T-cell (primary cell): ENCODE results near the gene IWS1. TPM values are rescaled to one million over a fixed set of nuclear protein-coding genes. Genes with fewer than 3 reads are reported as not detected.
A peak's percentile ranks its signal among the peaks of the same experiment; 100 is the strongest.

ENCODE experiments used
- ATAC-seq, 4 experiments: fragments of 200-7000 bp in 3 of 4; fragments of 150-1000 bp in 1 of 4; cut with Tn5 transposase; replicated peaks in 1 of 4; 1 replicate in 3 of 4; 2 replicates in 1 of 4; pipeline ENCODE4 v1.10.0; 2021; ENCODE audit warnings: moderate library complexity in 3 of 4, mild to moderate bottlenecking in 2 of 4, moderate number of reproducible peaks in 1 of 4
- CTCF ChIA-PET, 2 donors: fragments of 300-600 bp; sonication (Branson Sonifier 250); formaldehyde crosslinking; loops; one replicate each; lab custom pipeline; 2022; ENCODE audit warnings: antibody characterized with exemption in 2 of 2; lab: Charles Lee
- POLR2A ChIA-PET, 2 donors: fragments of 300-600 bp; sonication (Branson Sonifier 250); formaldehyde crosslinking; loops; one replicate each; lab custom pipeline; 2022; ENCODE audit warnings: antibody characterized with exemption in 2 of 2; lab: Charles Lee
- DNase-seq, 35 experiments: peaks; one replicate each; pipeline versions ENCODE4 v3.0.0 to v3.0.0-alpha.2; 2013 to 2023
- H3K27ac ChIP-seq: one replicate; pipeline ENCODE4 v1.5.1; 2013; ENCODE audit warnings: low read length
- H3K27me3 ChIP-seq, 2 experiments: replicated peaks in 1 of 2; 1 replicate in 1 of 2; 2 replicates in 1 of 2; pipeline versions ENCODE4 v1.6.1 to v1.7.0; 2013; ENCODE audit warnings: low read length in 1 of 2, mixed read lengths in 1 of 2; ENCODE audit not compliant: control insufficient read depth in 2 of 2, insufficient read depth in 2 of 2; ENCODE audit errors: extremely low read depth in 1 of 2
- H3K36me3 ChIP-seq, 2 donors: 1 replicate in 1 of 2; 2 replicates in 1 of 2; pipeline versions ENCODE4 v1.6.1 to v1.7.0; 2013; ENCODE audit warnings: low read length in 1 of 2; ENCODE audit not compliant: control insufficient read depth in 2 of 2, insufficient read depth in 1 of 2; ENCODE audit errors: extremely low read depth in 1 of 2
- H3K4me1 ChIP-seq, 2 experiments: 1 replicate in 1 of 2; 2 replicates in 1 of 2; pipeline versions ENCODE4 v1.6.1 to v1.7.0; 2013; ENCODE audit warnings: low read length in 2 of 2, mixed read lengths in 1 of 2; ENCODE audit not compliant: insufficient read depth in 2 of 2, control insufficient read depth in 1 of 2; ENCODE audit errors: extremely low read depth in 1 of 2
- H3K4me3 ChIP-seq, 2 donors: 1 replicate in 1 of 2; 2 replicates in 1 of 2; pipeline versions ENCODE4 v1.5.1 to v1.7.0; 2013; ENCODE audit warnings: mild to moderate bottlenecking in 2 of 2, low read length in 1 of 2, moderate library complexity in 1 of 2; ENCODE audit not compliant: control insufficient read depth in 1 of 2; ENCODE audit errors: extremely low read depth in 1 of 2
- H3K9me3 ChIP-seq: 2 replicates; pipeline ENCODE4 v1.7.0; 2013
- H3K27ac Mint-ChIP-seq, 2 donors: one replicate each; pipeline ENCODE4 v1.8.0; 2020 to 2021; ENCODE audit warnings: mild to moderate bottlenecking in 2 of 2, mixed read lengths in 2 of 2
- H3K27me3 Mint-ChIP-seq, 2 donors: one replicate each; pipeline ENCODE4 v1.8.0; 2021 to 2022; ENCODE audit warnings: mixed read lengths in 2 of 2
- H3K36me3 Mint-ChIP-seq: one replicate; pipeline ENCODE4 v1.8.0; 2021; ENCODE audit warnings: mixed read lengths
- H3K4me1 Mint-ChIP-seq, 3 donors: one replicate each; pipeline ENCODE4 v1.8.0; 2020 to 2022; ENCODE audit warnings: mixed read lengths in 3 of 3, mild to moderate bottlenecking in 1 of 3
- H3K4me3 Mint-ChIP-seq, 3 donors: one replicate each; pipeline ENCODE4 v1.8.0; 2020 to 2022; ENCODE audit warnings: mild to moderate bottlenecking in 3 of 3, mixed read lengths in 3 of 3, moderate library complexity in 3 of 3
- H3K9me3 Mint-ChIP-seq, 3 donors: one replicate each; pipeline ENCODE4 v1.8.0; 2020 to 2022; ENCODE audit warnings: mixed read lengths in 3 of 3
- WGBS: methylation state at CpG from one replicate; pipeline ENCODE4 v1.1.5; 2013; ENCODE audit warnings: missing lambda C conversion rate; ENCODE audit not compliant: insufficient coverage; 5-methylcytosine and 5-hydroxymethylcytosine counted together
- total RNA-seq, 35 experiments: library from RNA in 6 of 35; stranded (reverse) in 6 of 35; fragments of 120-200 nt in 1 of 35; gene quantifications; one replicate each; pipeline versions ENCODE4 v1.2.1 to v1.2.4 and lab custom pipeline; 2013 to 2026

The IWS1 gene
- total RNA-seq (10 to 100 TPM; 20.8 to 47.1 (median 42.6) TPM), total RNA-seq (lab: John Stamatoyannopoulos, UW) (39.9 to 154 (median 87.2) reads per million in 29 experiments)
- total RNA-seq (2013): 41.3 TPM

GRCh38 chr2:127526132-127527000 lies at the start of gene IWS1:
IWS1 (minus strand) TSS chr2:127526489; CDS start chr2:127526208, 281 bp downstream.
- peak within 1 kb of the TSS; percentile 86 to 95 (median 94) for H3K4me3 Mint-ChIP-seq
- H3K9me3 Mint-ChIP-seq: peaks cover 0 to 6% (median 4%) of the 10 kb centered on the region in 3 donors
- CTCF ChIA-PET: interaction anchor here in 1 of 2 donors (0.7 to 1.3 kb wide), 4 partner anchors 19 to 764 kb away, joined by 3 read pairs; no protein-coding TSS in a partner anchor
- H3K36me3 Mint-ChIP-seq: peaks cover 12% of the 10 kb centered on the region
- peaks cover 39 to 48% (median 47%) of the 10 kb centered on the region in 3 donors for H3K4me1 Mint-ChIP-seq
- peak within 1 kb of the TSS; percentile 91 to 98 for H3K27ac Mint-ChIP-seq
- DNase-seq: peak; percentile 79 to 97 (median 89)
- peak; percentile 92 to 95 (median 94) for ATAC-seq
- peaks cover 6 to 23% of the 10 kb centered on the region in 2 experiments for H3K4me1 ChIP-seq
- H3K4me3 ChIP-seq: peak within 1 kb of the TSS; percentile 91 to 93
- POLR2A ChIA-PET: interaction anchor here (0.7 to 1.1 kb wide), 4 partner anchors 19 to 501 kb away, joined by 3 to 4 read pairs (median 3); partner anchors contain the start of genes SAP130 (in 1 of the 2) and SFT2D3 (in 1 of the 2)
- H3K27me3 Mint-ChIP-seq: no peaks in the 10 kb centered on the region
- H3K36me3 ChIP-seq: peaks cover 0 to 22% of the 10 kb centered on the region in 2 donors
- under 1% methylated on average over 62 of the region's 70 CpGs for WGBS
- no peaks in the 10 kb centered on the region for H3K27me3 ChIP-seq
- H3K9me3 ChIP-seq: no peaks in the 10 kb centered on the region
- H3K27ac ChIP-seq: peak within 1 kb of the TSS; percentile 92

- WGBS: 58% methylated on average over 9 of the region's 11 CpGs
- H3K9me3 ChIP-seq: no peaks in the 10 kb centered on the region
- ChIA-PET POLR2A (interaction anchor here in 1 of 2 donors (0.6 kb wide), 1 partner anchor 650 kb away, joined by 5 read pairs; no protein-coding TSS in a partner anchor), CTCF (no interaction called here)
- ATAC-seq (no peak), DNase-seq (peak in 2 of 35 experiments; percentile 1 to 6)
- Mint-ChIP-seq H3K27ac (peak overlapping the region; percentile 1 to 55), H3K4me1 (peaks cover 14 to 23% (median 20%) of the 10 kb centered on the region in 3 donors), H3K27me3 (peaks cover 0 to 2% of the 10 kb centered on the region in 2 donors), H3K36me3 (no peaks in the 10 kb centered on the region), H3K4me3 (peak overlapping the region in 1 of 3 donors; percentile 36), H3K9me3 (no peaks in the 10 kb centered on the region)
- H3K27me3 ChIP-seq: peaks cover 0 to 29% of the 10 kb centered on the region in 2 experiments
- peaks cover 7 to 12% of the 10 kb centered on the region in 2 experiments for H3K4me1 ChIP-seq
- H3K36me3 ChIP-seq: no peaks in the 10 kb centered on the region
- no peak overlapping the region for H3K4me3 ChIP-seq
- H3K27ac ChIP-seq: no peak overlapping the region
Measured at GRCh38 chr2:127575941-127576432, 49.7 kb upstream of the IWS1 start.

- WGBS: no CpG with 5 or more reads among the region's 4 CpGs
- POLR2A ChIA-PET: no interaction called here
- H3K36me3 ChIP-seq: no peaks in the 10 kb centered on the region
- CTCF ChIA-PET: interaction anchor here in 1 of 2 donors (0.5 to 0.7 kb wide), 2 partner anchors 41 to 659 kb away, joined by 3 to 5 read pairs; no protein-coding TSS in a partner anchor
- no peak for DNase-seq
- peak overlapping the region; percentile 1 to 53 for H3K27ac Mint-ChIP-seq
- no peaks in the 10 kb centered on the region for H3K9me3 ChIP-seq
- H3K4me3 Mint-ChIP-seq: peak overlapping the region in 1 of 3 donors; percentile 36
- H3K4me1 Mint-ChIP-seq: peaks cover 14 to 23% (median 20%) of the 10 kb centered on the region in 3 donors
- no peaks in the 10 kb centered on the region for H3K9me3 Mint-ChIP-seq
- no peak overlapping the region for H3K4me3 ChIP-seq
- peaks cover 0 to 2% of the 10 kb centered on the region in 2 donors for H3K27me3 Mint-ChIP-seq
- H3K36me3 Mint-ChIP-seq: no peaks in the 10 kb centered on the region
- H3K27me3 ChIP-seq: peaks cover 0 to 23% of the 10 kb centered on the region in 2 experiments
- peak in 2 of 4 experiments; percentile 43 to 53 for ATAC-seq
- H3K27ac ChIP-seq: no peak overlapping the region
- peaks cover 7 to 12% of the 10 kb centered on the region in 2 experiments for H3K4me1 ChIP-seq
Measured at GRCh38 chr2:127575185-127575765, 49.0 kb upstream of the IWS1 start.

- Histone ChIP-seq H3K9me3 (no peaks in the 10 kb centered on the region), H3K4me1 (peaks cover 7 to 12% of the 10 kb centered on the region in 2 experiments), H3K27me3 (peaks cover 0 to 20% of the 10 kb centered on the region in 2 experiments), H3K27ac (no peak overlapping the region), H3K4me3 (no peak overlapping the region), H3K36me3 (no peaks in the 10 kb centered on the region)
- Mint-ChIP-seq H3K36me3 (no peaks in the 10 kb centered on the region), H3K4me1 (peaks cover 14 to 23% (median 20%) of the 10 kb centered on the region in 3 donors), H3K27ac (no peak overlapping the region), H3K9me3 (no peaks in the 10 kb centered on the region), H3K27me3 (peaks cover 0 to 2% of the 10 kb centered on the region in 2 donors), H3K4me3 (no peak overlapping the region)
- CTCF ChIA-PET: interaction anchor here in 1 of 2 donors (0.5 to 0.7 kb wide), 2 partner anchors 42 to 660 kb away, joined by 3 to 5 read pairs; no protein-coding TSS in a partner anchor
- POLR2A ChIA-PET: no interaction called here
- DNase-seq (peak in 2 of 35 experiments; percentile 2 to 7), ATAC-seq (no peak)
- 75% methylated on average over 1 of the region's 3 CpGs for WGBS
Measured at GRCh38 chr2:127574656-127575055, 48.4 kb upstream of the IWS1 start.

GRCh38 chr2:127573771-127574170 lies 47.5 kb upstream of the IWS1 start:
- Histone ChIP-seq H3K4me3 (no peak overlapping the region), H3K9me3 (no peaks in the 10 kb centered on the region), H3K36me3 (no peaks in the 10 kb centered on the region), H3K27ac (no peak overlapping the region), H3K4me1 (peaks cover 7 to 12% of the 10 kb centered on the region in 2 experiments), H3K27me3 (peaks cover 0 to 20% of the 10 kb centered on the region in 2 experiments)
- WGBS: 89% methylated on average over 9 of the region's 17 CpGs
- H3K27ac Mint-ChIP-seq: no peak overlapping the region
- no peaks in the 10 kb centered on the region for H3K36me3 Mint-ChIP-seq
- H3K4me3 Mint-ChIP-seq: no peak overlapping the region
- ChIA-PET POLR2A (no interaction called here), CTCF (no interaction called here)
- H3K4me1 Mint-ChIP-seq: peaks cover 14 to 23% (median 20%) of the 10 kb centered on the region in 3 donors
- ATAC-seq (no peak), DNase-seq (peak in 2 of 35 experiments; percentile 1 to 17)
- no peaks in the 10 kb centered on the region for H3K9me3 Mint-ChIP-seq
- H3K27me3 Mint-ChIP-seq: no peaks in the 10 kb centered on the region
